Erythroblast (primary cell): ENCODE data around the gene RDH13.
"Not testable (repeated sequence)": the region's sequence is repeated elsewhere in the genome, so short reads cannot be mapped to it uniquely, and the experiment has no call there.

Experiments used
- GATA1 ChIP-seq: IDR thresholded peaks from 2 replicates; pipeline ENCODE4 v1.6.1; 2011; ENCODE audit warnings: low read depth, mild to moderate bottlenecking, control low read depth, low read length, moderate library complexity
- POLR2A ChIP-seq: IDR thresholded peaks from 2 replicates; pipeline ENCODE4 v1.6.1; 2011; ENCODE audit warnings: mild to moderate bottlenecking, low read length

DNA sequence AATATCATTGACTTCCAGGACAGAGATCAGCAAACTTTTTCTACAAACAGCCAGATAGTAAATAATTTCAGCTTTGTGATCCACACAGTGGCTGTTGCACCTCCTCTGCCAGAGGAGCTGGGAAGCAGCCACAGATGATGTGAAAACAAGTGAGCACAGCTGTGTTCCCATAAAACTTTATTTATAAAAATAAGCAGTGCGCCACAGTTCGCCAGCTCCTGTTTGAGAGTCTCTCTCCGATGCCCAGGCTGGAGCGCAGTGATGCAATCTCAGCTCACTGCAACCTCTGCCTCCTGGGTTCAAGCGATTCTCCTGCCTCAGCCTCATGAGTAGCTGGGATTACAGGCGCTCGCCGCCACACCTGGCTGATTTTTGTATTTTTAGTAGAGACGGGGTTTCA, 2.6 kb upstream of the RDH13 start:
- not testable (repeated sequence) for TF ChIP-seq POLR2A, GATA1
